ENCODE results near the gene SRGAP3.

- TF ChIP-seq CTCF (conservative IDR thresholded peaks at IDR 0.05; ENCODE audit: low read length) (no peak), EZH2phosphoT487 (IDR thresholded peaks at IDR 0.05; ENCODE audit: borderline replicate concordance) (no peak)
These were observed 183.3 kb downstream of the SRGAP3 start for GRCh38 chr3:9066141-9066540.

Data from Loucy (cell line).